ENCODE data around the gene HBP1.
A peak's percentile ranks its signal among the peaks of the same experiment; 100 is the strongest.
"Not testable (repeated sequence)": the region's sequence is repeated elsewhere in the genome, so short reads cannot be mapped to it uniquely, and the experiment has no call there.

The HBP1 gene, protein sequence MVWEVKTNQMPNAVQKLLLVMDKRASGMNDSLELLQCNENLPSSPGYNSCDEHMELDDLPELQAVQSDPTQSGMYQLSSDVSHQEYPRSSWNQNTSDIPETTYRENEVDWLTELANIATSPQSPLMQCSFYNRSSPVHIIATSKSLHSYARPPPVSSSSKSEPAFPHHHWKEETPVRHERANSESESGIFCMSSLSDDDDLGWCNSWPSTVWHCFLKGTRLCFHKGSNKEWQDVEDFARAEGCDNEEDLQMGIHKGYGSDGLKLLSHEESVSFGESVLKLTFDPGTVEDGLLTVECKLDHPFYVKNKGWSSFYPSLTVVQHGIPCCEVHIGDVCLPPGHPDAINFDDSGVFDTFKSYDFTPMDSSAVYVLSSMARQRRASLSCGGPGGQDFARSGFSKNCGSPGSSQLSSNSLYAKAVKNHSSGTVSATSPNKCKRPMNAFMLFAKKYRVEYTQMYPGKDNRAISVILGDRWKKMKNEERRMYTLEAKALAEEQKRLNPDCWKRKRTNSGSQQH
- total RNA-seq: 48.8 to 119 (median 83.8) reads per million in 17 experiments

- DNase-seq: peak; percentile 98 to 100 (median 99)
Observed at GRCh38 chr7:107168233-107169119, at the start of gene HBP1. TSS of gene HBP1 (plus strand) at chr7:107169003. CDS start at chr7:107179894, 10,891 bp downstream.

- DNase-seq: no peak
Observed at GRCh38 chr7:107119376-107120105, 49.3 kb upstream of the HBP1 start.

GRCh38 chr7:107122486-107122911 is 46.3 kb upstream of the HBP1 start:
- DNase-seq: no peak

DNA sequence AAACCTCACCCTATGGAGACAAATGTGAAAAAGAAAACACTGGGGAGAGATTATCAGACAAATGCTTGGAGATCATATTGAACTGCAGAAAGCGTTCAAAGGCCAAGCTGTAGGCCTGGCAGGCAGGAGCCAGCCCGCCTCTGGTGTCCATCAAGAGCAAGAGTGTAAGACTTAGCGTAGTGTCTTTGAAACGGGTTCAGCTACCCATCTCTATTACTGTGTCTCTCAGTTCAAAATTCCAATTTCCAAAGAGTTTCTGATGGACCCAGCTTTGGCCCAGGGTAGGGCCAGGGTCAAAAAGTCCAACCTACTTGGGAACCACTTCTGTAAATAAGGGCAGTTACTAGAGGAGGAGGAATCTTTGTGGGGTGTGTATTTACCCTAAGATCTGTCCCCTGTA is 45.4 kb upstream of the HBP1 start:
- DNase-seq: no peak

GRCh38 chr7:107125475-107125874 is 43.3 kb upstream of the HBP1 start:
- DNase-seq: no peak

- DNase-seq: no peak
Observed at GRCh38 chr7:107128217-107128616, 40.6 kb upstream of the HBP1 start.

DNA sequence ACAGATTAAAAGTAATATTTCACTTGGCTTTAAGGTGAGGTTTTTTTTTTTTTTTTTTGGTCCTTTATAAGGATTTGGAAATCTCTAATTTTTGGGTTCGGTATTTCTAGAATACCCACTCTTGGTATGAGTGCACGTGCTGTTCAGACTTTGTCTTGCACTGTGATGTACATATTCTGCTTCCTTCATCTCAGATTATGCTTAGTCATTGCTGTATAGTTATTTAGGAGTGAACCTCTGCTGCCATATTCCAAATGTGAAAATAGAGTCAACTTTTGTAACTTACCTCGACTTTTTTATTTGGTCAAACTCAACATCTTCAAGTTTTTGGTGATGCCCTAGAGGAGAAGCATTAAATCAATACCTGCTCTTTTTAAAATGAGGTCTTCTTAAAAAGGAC is 40.1 kb upstream of the HBP1 start:
- DNase-seq: no peak

- no peak for DNase-seq
Observed at GRCh38 chr7:107130487-107131220, 38.1 kb upstream of the HBP1 start.

GRCh38 chr7:107133396-107133795 is 35.4 kb upstream of the HBP1 start:
- no peak for DNase-seq

GRCh38 chr7:107138696-107139420 is 29.9 kb upstream of the HBP1 start:
- DNase-seq: no peak

DNA sequence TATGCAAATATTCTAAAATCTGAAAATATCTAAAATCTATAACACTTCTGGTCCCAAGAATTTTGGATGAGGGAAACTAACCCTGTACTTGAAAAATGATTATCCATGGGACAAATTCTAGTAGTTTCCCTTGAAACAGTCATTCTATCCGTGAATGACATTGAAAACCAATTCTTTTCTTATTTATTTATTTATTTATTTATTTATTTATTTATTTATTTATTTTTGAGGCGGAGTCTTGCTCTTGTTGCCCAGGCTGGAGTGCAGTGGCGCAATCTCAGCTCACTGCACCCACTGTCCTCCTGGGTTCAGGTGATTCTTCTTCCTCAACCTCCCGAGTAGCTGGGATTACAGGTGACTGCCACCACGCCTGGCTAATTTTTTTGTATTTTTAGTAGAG is 24.9 kb upstream of the HBP1 start:
- DNase-seq: not testable (repeated sequence)

GRCh38 chr7:107145067-107145838 is 23.6 kb upstream of the HBP1 start:
- DNase-seq: no peak

GRCh38 chr7:107147464-107148393 is 21.1 kb upstream of the HBP1 start:
- DNase-seq: peak; percentile 41 to 70 (median 60)

DNA sequence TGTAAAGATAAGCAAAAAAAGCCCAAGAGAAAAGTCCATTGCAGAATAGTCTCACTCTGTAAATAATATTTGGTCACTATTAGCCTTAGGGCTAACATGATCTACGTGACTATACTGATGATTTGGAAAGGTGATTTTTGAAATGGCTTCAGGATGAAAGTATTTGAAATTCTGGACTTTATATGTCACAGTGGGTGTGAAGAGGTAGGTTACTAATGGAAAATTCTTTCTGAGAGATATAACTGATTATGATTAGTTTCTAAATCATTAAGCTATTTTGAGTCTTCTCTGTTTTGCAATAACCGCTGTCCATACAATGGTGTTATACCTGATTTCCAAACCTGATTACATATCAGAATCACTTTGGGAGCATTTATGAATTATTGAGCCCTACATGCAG is 20.1 kb upstream of the HBP1 start:
- no peak for DNase-seq

GRCh38 chr7:107149863-107150262 is 18.9 kb upstream of the HBP1 start:
- no peak for DNase-seq

- peak; percentile 85 to 93 (median 90) for DNase-seq
Observed at GRCh38 chr7:107150375-107151073, 18.3 kb upstream of the HBP1 start.

DNA sequence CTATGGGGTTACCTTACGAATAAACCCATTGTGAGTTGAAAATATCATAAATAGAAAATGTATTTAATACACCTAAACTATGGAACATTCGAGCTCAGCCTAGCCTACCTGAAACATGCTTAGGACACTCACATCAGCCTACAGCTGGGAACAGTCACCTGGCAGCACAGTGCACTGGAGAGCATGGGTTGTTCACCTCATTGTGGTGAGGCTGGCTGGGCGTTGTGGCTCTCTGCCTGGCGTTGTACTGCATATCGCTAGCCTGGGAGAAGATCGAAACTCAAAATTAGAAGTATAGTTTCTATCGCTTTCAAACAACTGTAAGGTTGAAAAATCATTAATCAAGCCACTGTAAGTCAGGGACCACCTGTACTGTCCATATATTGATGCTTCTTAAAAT is 17.3 kb upstream of the HBP1 start:
- no peak for DNase-seq

- DNase-seq: no peak
Observed at GRCh38 chr7:107152011-107152410, 16.8 kb upstream of the HBP1 start.

GRCh38 chr7:107154826-107155225 is 14.0 kb upstream of the HBP1 start:
- no peak for DNase-seq
